Thyroid gland (tissue), 4 donors: ENCODE results near the gene MAP3K9. TPM values are rescaled to one million over a fixed set of nuclear protein-coding genes. Genes with fewer than 3 reads are reported as not detected.

Experiments
- DNase-seq, 2 donors: peaks; one replicate each; pipeline ENCODE4 v3.0.0-alpha.2; 2019
- H3K27ac ChIP-seq, 3 donors: fragments of 200-600 bp; sonication (generic); 1 replicate in 2 of 3; 2 replicates in 1 of 3; pipeline ENCODE4 v1.5.1; 2016 to 2019; ENCODE audit warnings: mild to moderate bottlenecking in 1 of 3, moderate library complexity in 1 of 3
- H3K27me3 ChIP-seq: fragments of 200-600 bp; sonication (generic); one replicate; pipeline ENCODE4 v1.5.1; 2019
- H3K36me3 ChIP-seq, 2 donors: fragments of 200-600 bp; sonication (generic); one replicate each; pipeline ENCODE4 v1.5.1; 2016 to 2019
- H3K4me1 ChIP-seq, 2 donors: fragments of 200-600 bp; sonication (generic); one replicate each; pipeline ENCODE4 v1.5.1; 2017 to 2019
- H3K4me3 ChIP-seq, 3 donors: fragments of 200-600 bp; sonication (generic); replicated peaks in 1 of 3; 1 replicate in 2 of 3; 2 replicates in 1 of 3; pipeline ENCODE4 v1.5.1; 2016; ENCODE audit warnings: mild to moderate bottlenecking in 1 of 3
- H3K9me3 ChIP-seq: fragments of 200-600 bp; sonication (generic); one replicate; pipeline ENCODE4 v1.5.1; 2017
- CTCF ChIP-seq, 6 experiments: fragments of 200-600 bp in 3 of 6; fragments of 450-650 bp in 3 of 6; sonication (generic) in 3 of 6; IDR thresholded peaks; one replicate each; pipeline ENCODE4 v1.5.1; 2016 to 2019; ENCODE audit warnings: antibody characterized with exemption in 6 of 6, mild to moderate bottlenecking in 2 of 6, inconsistent platforms in 1 of 6, moderate library complexity in 1 of 6
- POLR2A ChIP-seq, 2 donors: fragments of 450-650 bp; IDR thresholded peaks; one replicate each; pipeline ENCODE4 v1.6.1; 2017; ENCODE audit warnings: antibody characterized with exemption in 2 of 2, mild to moderate bottlenecking in 2 of 2, moderate library complexity in 1 of 2
- WGBS, 2 donors: methylation state at CpG; one replicate each; pipeline ENCODE4 v1.1.5; 2017; 5-methylcytosine and 5-hydroxymethylcytosine counted together
- intact Hi-C: fragments of 100-400 bp; cut with DNase I; formaldehyde crosslinking; loops from one replicate; pipeline ENCODE4 v1.15.1; 2023
- total RNA-seq, 4 donors: library from RNA; depleted of rRNA; stranded (reverse); fragments of >200 nt; gene quantifications; one replicate each; pipeline ENCODE4 v1.2.3, GENCODE V29; 2016

The MAP3K9 gene
- total RNA-seq, 4 donors from 2014 or later: 7.7 to 19.7 (median 11.9) TPM

GRCh38 chr14:70713511-70713916 is 95.8 kb downstream of the MAP3K9 start:
- H3K9me3 ChIP-seq: no peaks in the 10 kb centered on the region
- no peak overlapping the region for H3K4me3 ChIP-seq
- H3K27me3 ChIP-seq: no peaks in the 10 kb centered on the region
- H3K4me1 ChIP-seq: peaks cover 25 to 45% of the 10 kb centered on the region in 2 donors
- WGBS, 2 donors: 5 to 8% methylated on average over 3 of the region's 3 CpGs
- intact Hi-C loops: loop anchor here (5.0 to 10.0 kb wide), 2 partner anchors 91 to 101 kb away; no protein-coding TSS in a partner anchor
- H3K27ac ChIP-seq: peak overlapping the region; percentile 66 to 91 (median 83)
- DNase-seq: peak; percentile 10 to 25
- TF ChIP-seq POLR2A (IDR thresholded peaks at IDR 0.05) (no peak), CTCF (IDR thresholded peaks at IDR 0.05) (no peak)
- no peaks in the 10 kb centered on the region for H3K36me3 ChIP-seq

GRCh38 chr14:70713096-70713495 is 96.2 kb downstream of the MAP3K9 start:
- Histone ChIP-seq H3K27ac (peak overlapping the region; percentile 66 to 91 (median 83)), H3K27me3 (no peaks in the 10 kb centered on the region), H3K4me1 (peaks cover 25 to 45% of the 10 kb centered on the region in 2 donors), H3K36me3 (no peaks in the 10 kb centered on the region), H3K4me3 (no peak overlapping the region), H3K9me3 (no peaks in the 10 kb centered on the region)
- no peak for TF ChIP-seq CTCF (IDR thresholded peaks at IDR 0.05)
- no peak for TF ChIP-seq POLR2A (IDR thresholded peaks at IDR 0.05)
- 34 to 36% methylated on average over 4 of the region's 4 CpGs for WGBS, 2 donors
- intact Hi-C loops: loop anchor here (5.0 to 10.0 kb wide), 2 partner anchors 91 to 102 kb away; no protein-coding TSS in a partner anchor
- peak; percentile 62 to 83 for DNase-seq

GRCh38 chr14:70711451-70711850 is 97.9 kb downstream of the MAP3K9 start:
- no peak for DNase-seq
- Histone ChIP-seq H3K27ac (no peak overlapping the region), H3K4me1 (peaks cover 25 to 56% of the 10 kb centered on the region in 2 donors), H3K9me3 (no peaks in the 10 kb centered on the region), H3K36me3 (no peaks in the 10 kb centered on the region), H3K4me3 (no peak overlapping the region), H3K27me3 (no peaks in the 10 kb centered on the region)
- 92 to 100% methylated on average over 1 of the region's 1 CpG for WGBS, 2 donors
- TF ChIP-seq POLR2A (IDR thresholded peaks at IDR 0.05) (no peak), CTCF (IDR thresholded peaks at IDR 0.05) (no peak)
- intact Hi-C loops: loop anchor here (5.0 to 10.0 kb wide), 2 partner anchors 89 to 103 kb away; no protein-coding TSS in a partner anchor

- WGBS, 2 donors: 30 to 41% methylated on average over 6 to 8 of the region's 8 CpGs
- Histone ChIP-seq H3K27ac (peak overlapping the region; percentile 50 to 59 (median 57)), H3K4me1 (peaks cover 29 to 64% of the 10 kb centered on the region in 2 donors), H3K36me3 (no peaks in the 10 kb centered on the region), H3K4me3 (no peak overlapping the region), H3K9me3 (no peaks in the 10 kb centered on the region), H3K27me3 (no peaks in the 10 kb centered on the region)
- intact Hi-C loops: loop anchor here (5.0 to 10.0 kb wide), 3 partner anchors 38 to 105 kb away; no protein-coding TSS in a partner anchor
- DNase-seq: peak; percentile 53 to 57
- TF ChIP-seq POLR2A (IDR thresholded peaks at IDR 0.05) (no peak), CTCF (IDR thresholded peaks at IDR 0.05) (no peak)
Observed at GRCh38 chr14:70709726-70710382, 99.5 kb downstream of the MAP3K9 start.
